ENCODE results near the gene NUDT17.

NUDT17 gene

GRCh38 chr1:145891587-145892485, 46.4 kb downstream of the NUDT17 start:
- H3K9me2 ChIP-seq (replicated peaks; ENCODE audit: low read depth, low read length) = no peaks in the 10 kb centered on the region
- TF ChIP-seq EZH2phosphoT487 (IDR thresholded peaks at IDR 0.05; ENCODE audit: borderline replicate concordance) (no peak), CTCF (conservative IDR thresholded peaks at IDR 0.05; ENCODE audit: low read length) (peak; percentile 94)
- H3K27me3 ChIP-seq (ENCODE audit: insufficient read depth, low read length, poor library complexity, severe bottlenecking) = no peaks in the 10 kb centered on the region
- H3F3A ChIP-seq (ENCODE audit: low read depth) = no peaks in the 10 kb centered on the region
- H3K9me3 ChIP-seq (ENCODE audit: insufficient read depth, low read depth, low read length) = no peaks in the 10 kb centered on the region
- H3K79me2 ChIP-seq (ENCODE audit: insufficient read depth, low read length) = no peaks in the 10 kb centered on the region
- H3K4me3 ChIP-seq (ENCODE audit: low read length, poor library complexity, severe bottlenecking) = no peak overlapping the region
- H3K36me3 ChIP-seq (ENCODE audit: insufficient read depth, low read length) = no peaks in the 10 kb centered on the region
- H2AFZ ChIP-seq (ENCODE audit: low read length) = peak overlapping the region; percentile 52
- H3K4me1 ChIP-seq (ENCODE audit: insufficient read depth, low read length, poor library complexity, severe bottlenecking) = no peaks in the 10 kb centered on the region
- H4K20me1 ChIP-seq (ENCODE audit: insufficient read depth, low read length, poor library complexity, severe bottlenecking) = no peaks in the 10 kb centered on the region
- no peak overlapping the region for H3K4me2 ChIP-seq (ENCODE audit: low read depth, low read length, poor library complexity, severe bottlenecking)
- peak overlapping the region; percentile 33 for H3K9ac ChIP-seq (ENCODE audit: low read depth, low read length, poor library complexity, severe bottlenecking)

GRCh38 chr1:145892486-145893087, 47.2 kb downstream of the NUDT17 start:
- no peaks in the 10 kb centered on the region for H3K4me1 ChIP-seq (ENCODE audit: insufficient read depth, low read length, poor library complexity, severe bottlenecking)
- no peaks in the 10 kb centered on the region for H3K9me2 ChIP-seq (replicated peaks; ENCODE audit: low read depth, low read length)
- no peak for TF ChIP-seq CTCF (conservative IDR thresholded peaks at IDR 0.05; ENCODE audit: low read length)
- no peak for TF ChIP-seq EZH2phosphoT487 (IDR thresholded peaks at IDR 0.05; ENCODE audit: borderline replicate concordance)
- H3K9ac ChIP-seq (ENCODE audit: low read depth, low read length, poor library complexity, severe bottlenecking) = peak overlapping the region; percentile 33
- no peaks in the 10 kb centered on the region for H4K20me1 ChIP-seq (ENCODE audit: insufficient read depth, low read length, poor library complexity, severe bottlenecking)
- no peak overlapping the region for H3K4me3 ChIP-seq (ENCODE audit: low read length, poor library complexity, severe bottlenecking)
- no peaks in the 10 kb centered on the region for H3K79me2 ChIP-seq (ENCODE audit: insufficient read depth, low read length)
- H3K4me2 ChIP-seq (ENCODE audit: low read depth, low read length, poor library complexity, severe bottlenecking) = no peak overlapping the region
- no peaks in the 10 kb centered on the region for H3F3A ChIP-seq (ENCODE audit: low read depth)
- H2AFZ ChIP-seq (ENCODE audit: low read length) = 0 out of 2 replicates have a peak overlapping the region, but pooled peaks have one; percentile 52
- H3K27me3 ChIP-seq (ENCODE audit: insufficient read depth, low read length, poor library complexity, severe bottlenecking) = no peaks in the 10 kb centered on the region
- H3K9me3 ChIP-seq (ENCODE audit: insufficient read depth, low read depth, low read length) = no peaks in the 10 kb centered on the region
- H3K36me3 ChIP-seq (ENCODE audit: insufficient read depth, low read length) = no peaks in the 10 kb centered on the region

GRCh38 chr1:145893306-145894055, 48.1 kb downstream of the NUDT17 start:
- no peaks in the 10 kb centered on the region for H3K27me3 ChIP-seq (ENCODE audit: insufficient read depth, low read length, poor library complexity, severe bottlenecking)
- no peak overlapping the region for H3K4me3 ChIP-seq (ENCODE audit: low read length, poor library complexity, severe bottlenecking)
- H3K9me2 ChIP-seq (replicated peaks; ENCODE audit: low read depth, low read length) = no peaks in the 10 kb centered on the region
- no peaks in the 10 kb centered on the region for H3K79me2 ChIP-seq (ENCODE audit: insufficient read depth, low read length)
- H3F3A ChIP-seq (ENCODE audit: low read depth) = no peaks in the 10 kb centered on the region
- no peaks in the 10 kb centered on the region for H3K36me3 ChIP-seq (ENCODE audit: insufficient read depth, low read length)
- H4K20me1 ChIP-seq (ENCODE audit: insufficient read depth, low read length, poor library complexity, severe bottlenecking) = no peaks in the 10 kb centered on the region
- TF ChIP-seq EZH2phosphoT487 (IDR thresholded peaks at IDR 0.05; ENCODE audit: borderline replicate concordance) (no peak), CTCF (conservative IDR thresholded peaks at IDR 0.05; ENCODE audit: low read length) (no peak)
- no peak overlapping the region for H2AFZ ChIP-seq (ENCODE audit: low read length)
- no peak overlapping the region for H3K9ac ChIP-seq (ENCODE audit: low read depth, low read length, poor library complexity, severe bottlenecking)
- no peaks in the 10 kb centered on the region for H3K4me1 ChIP-seq (ENCODE audit: insufficient read depth, low read length, poor library complexity, severe bottlenecking)
- no peak overlapping the region for H3K4me2 ChIP-seq (ENCODE audit: low read depth, low read length, poor library complexity, severe bottlenecking)
- no peaks in the 10 kb centered on the region for H3K9me3 ChIP-seq (ENCODE audit: insufficient read depth, low read depth, low read length)
